Activated CD8-positive, alpha-beta memory T cell treated with anti-CD3 and anti-CD28 coated beads for 36 hours (primary cell): Measurements from ENCODE around the gene MPND. TPM values are rescaled to one million over a fixed set of nuclear protein-coding genes. Genes with fewer than 3 reads are reported as not detected.

Source experiments
- CTCF ChIA-PET: fragments of 350-600 bp; sonication (Branson Sonifier 250); formaldehyde crosslinking; loops from one replicate; lab custom pipeline; 2021; ENCODE audit warnings: antibody characterized with exemption; lab: Charles Lee
- POLR2A ChIA-PET: fragments of 350-600 bp; sonication (Branson Sonifier 250); formaldehyde crosslinking; loops from one replicate; lab custom pipeline; 2021; ENCODE audit warnings: antibody characterized with exemption; lab: Charles Lee
- total RNA-seq, 2 experiments: library from RNA; stranded (reverse); gene quantifications; one replicate each; pipeline ENCODE4 v1.2.3, GENCODE V29; 2021

MPND gene
- total RNA-seq, 2 experiments from 2014 or later: 18.0 to 20.1 TPM

DNA sequence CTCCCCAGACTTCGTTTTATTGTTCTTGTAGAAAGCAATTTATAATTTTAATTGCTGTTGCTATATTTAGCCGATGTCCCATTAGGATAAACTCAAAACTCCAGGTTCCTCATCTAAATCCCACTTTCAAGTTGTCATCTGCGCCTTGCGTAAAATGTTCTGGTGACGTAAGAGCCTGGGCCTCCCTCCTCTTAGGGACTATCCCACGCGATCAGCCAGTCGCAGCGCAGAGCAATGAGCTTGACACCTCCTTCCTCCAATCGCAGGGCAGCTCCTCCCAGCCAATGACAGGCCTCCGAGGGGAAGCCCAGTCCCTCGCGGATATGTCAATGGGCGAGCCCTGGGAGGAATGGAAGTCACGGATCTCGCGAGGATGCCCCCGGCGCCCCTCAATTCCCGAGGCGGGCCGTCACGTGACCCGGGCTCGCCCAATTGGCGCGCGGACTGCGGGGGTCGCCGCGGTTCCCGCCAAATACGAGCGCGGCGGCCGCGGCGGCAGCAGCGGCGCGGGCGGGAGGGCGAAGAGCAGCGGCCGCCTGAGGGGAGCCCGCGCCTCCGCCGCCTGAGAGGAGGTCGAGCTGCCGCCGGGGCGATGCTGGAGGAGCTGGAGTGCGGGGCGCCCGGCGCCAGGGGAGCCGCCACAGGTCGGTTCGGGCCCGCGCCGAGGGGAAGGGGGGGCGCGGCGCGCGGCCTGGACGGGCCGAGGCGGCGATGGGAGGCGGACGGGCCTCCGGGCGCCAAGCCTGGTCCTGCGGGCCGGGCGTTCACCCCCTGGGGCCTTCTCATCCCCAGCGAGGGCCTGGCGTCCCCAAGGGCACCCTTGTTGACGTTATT lies 59.0 kb downstream of the MPND start, which contains the start of gene CHAF1A:
Gene CHAF1A (plus strand): TSS at position 470 of the 834 bp plus-strand sequence. CDS start 123 bp downstream, at position 593.
- ChIA-PET POLR2A (interaction anchor here (0.6 to 1.3 kb wide), 4 partner anchors 9 to 156 kb away, joined by 3 read pairs; partner anchors contain the start of genes MPND and YJU2), CTCF (interaction anchor here (0.5 to 3.2 kb wide), 5 partner anchors 33 to 430 kb away, joined by 3 to 44 read pairs (median 4); partner anchors contain the start of gene MPND)

- CTCF ChIA-PET: interaction anchor here (3.2 kb wide), 1 partner anchor 34 kb away, joined by 44 read pairs; no protein-coding TSS in a partner anchor
- POLR2A ChIA-PET: interaction anchor here (1.3 kb wide), 1 partner anchor 37 kb away, joined by 3 read pairs; no protein-coding TSS in a partner anchor
Observed at GRCh38 chr19:4403005-4403761, 59.8 kb downstream of the MPND start.

GRCh38 chr19:4405977-4406376 lies 62.6 kb downstream of the MPND start:
- POLR2A ChIA-PET: interaction anchor here (0.6 kb wide), 1 partner anchor 348 kb away, joined by 3 read pairs; no protein-coding TSS in a partner anchor
- CTCF ChIA-PET: no interaction called here

DNA sequence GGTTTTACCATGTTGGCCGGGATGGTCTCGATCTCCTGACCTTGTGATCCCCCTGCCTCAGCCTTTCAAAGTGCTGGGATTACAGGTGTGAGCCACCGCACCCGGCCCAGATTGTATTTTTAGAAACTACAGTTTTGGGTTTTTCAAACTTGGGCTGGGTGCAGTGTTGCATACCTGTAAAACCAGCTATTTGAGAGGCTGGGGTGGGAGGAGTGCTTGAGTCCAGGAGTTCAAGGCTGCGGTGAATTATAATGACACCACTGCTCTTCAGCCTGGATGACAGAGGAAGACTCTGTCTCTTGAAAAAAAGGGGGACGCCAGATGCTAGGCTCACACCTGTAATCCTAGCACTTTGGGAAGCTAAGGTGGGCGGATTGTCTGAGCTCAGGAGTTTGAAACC lies 63.3 kb downstream of the MPND start:
- ChIA-PET POLR2A (no interaction called here), CTCF (interaction anchor here (1.0 to 1.4 kb wide), 2 partner anchors 15 to 55 kb away, joined by 3 to 4 read pairs; no protein-coding TSS in a partner anchor)

GRCh38 chr19:4409123-4409933 lies 66.0 kb downstream of the MPND start:
- ChIA-PET POLR2A (interaction anchor here (0.5 kb wide), 1 partner anchor 18 kb away, joined by 3 read pairs; no protein-coding TSS in a partner anchor), CTCF (no interaction called here)

Other genes with a start within 250 kb of the MPND start
- gene MAP2K2, start 219.4 kb upstream of the MPND start, total RNA-seq: 100 to 1,000 TPM; 145 to 149 TPM
- not detected for gene CREB3L3, start 189.9 kb upstream of the MPND start, total RNA-seq
- gene SIRT6, start 161.0 kb upstream of the MPND start, total RNA-seq: 10 to 100 TPM; 33.0 to 34.0 TPM
- gene ANKRD24, start 160.9 kb upstream of the MPND start, total RNA-seq: 1 to 10 TPM in 1 of 2 experiments, under 1 TPM in 1; 0.78 to 1.0 TPM
- gene EBI3, start 114.0 kb upstream of the MPND start, total RNA-seq: 1 to 10 TPM; 8.4 to 9.7 TPM
- 10 to 100 TPM; 29.7 to 35.1 TPM for gene YJU2, start 96.5 kb upstream of the MPND start, total RNA-seq
- gene SHD, start 64.3 kb upstream of the MPND start, total RNA-seq: not detected
- 1 to 10 TPM; 7.6 to 7.7 TPM for gene TMIGD2, start 41.2 kb upstream of the MPND start, total RNA-seq
- 10 to 100 TPM; 16.3 to 19.9 TPM for gene FSD1, start 39.0 kb upstream of the MPND start, total RNA-seq
- 1 to 10 TPM; 6.2 to 7.5 TPM for gene STAP2, start 4.7 kb upstream of the MPND start, total RNA-seq
- 10 to 100 TPM; 37.1 to 41.5 TPM for gene SH3GL1, start 57.0 kb downstream of the MPND start, total RNA-seq
- 10 to 100 TPM; 81.1 to 89.0 TPM for gene CHAF1A, start 59.1 kb downstream of the MPND start, total RNA-seq
- 10 to 100 TPM; 52.3 to 52.9 TPM for gene UBXN6, start 114.2 kb downstream of the MPND start, total RNA-seq
- gene HDGFL2, start 128.7 kb downstream of the MPND start, total RNA-seq: 10 to 100 TPM; 45.8 to 47.0 TPM
- not detected for gene PLIN4, start 174.9 kb downstream of the MPND start, total RNA-seq
- gene PLIN5, start 191.7 kb downstream of the MPND start, total RNA-seq: not detected
- under 1 TPM in 1 of 2 experiments, not detected in 1; 0.21 TPM for gene LRG1, start 196.5 kb downstream of the MPND start, total RNA-seq
- gene SEMA6B, start 216.1 kb downstream of the MPND start, total RNA-seq: not detected